Endothelial cell of umbilical vein (primary cell): ENCODE data around the gene COL5A1. TPM values are rescaled to one million over a fixed set of nuclear protein-coding genes. Genes with fewer than 3 reads are reported as not detected.
"Not testable (repeated sequence)": the region's sequence is repeated elsewhere in the genome, so short reads cannot be mapped to it uniquely, and the experiment has no call there.

Source experiments
- BruUV-seq: library from RNA; stranded (reverse); fragments of 400-500 nt; replicated peaks from 2 replicates; lab custom pipeline; 2021; lab: Mats Ljungman, UMichigan
- CTCF ChIA-PET: fragments of 300-600, 350-600 bp; sonication (Branson Sonifier 250); formaldehyde crosslinking; loops from one replicate; lab custom pipeline; 2021; ENCODE audit warnings: antibody characterized with exemption, inconsistent platforms; lab: Charles Lee
- POLR2A ChIA-PET: fragments of 300-600, 350-600 bp; sonication (Branson Sonifier 250); formaldehyde crosslinking; loops from one replicate; lab custom pipeline; 2021; ENCODE audit warnings: antibody characterized with exemption, inconsistent platforms; lab: Charles Lee
- DNase-seq: peaks from one replicate; pipeline ENCODE4 v3.0.0-alpha.2; 2011; ENCODE audit warnings: low read depth, low spot score
- FAIRE-seq: peaks from 2 replicates; lab custom pipeline; 2011; peaks lifted over from hg19 to GRCh38; lab: Jason Lieb, UNC
- H2AFZ ChIP-seq: 2 replicates; pipeline ENCODE4 v1.6.0; 2012; ENCODE audit warnings: low read depth, low read length, control low read depth, inconsistent platforms
- H3K27ac ChIP-seq: 2 replicates; pipeline ENCODE4 v1.5.1; 2011; ENCODE audit warnings: low read depth, mild to moderate bottlenecking, control low read depth, low read length, moderate library complexity; ENCODE audit not compliant: insufficient read depth
- H3K27me3 ChIP-seq, 2 experiments: 2 replicates each; pipeline versions ENCODE4 v1.6.0 to v1.6.1; 2011; ENCODE audit warnings: low read length in 2 of 2, mixed read lengths in 1 of 2; ENCODE audit not compliant: control insufficient read depth in 2 of 2, insufficient read depth in 2 of 2
- H3K36me3 ChIP-seq, 2 experiments: 2 replicates in 1 of 2; 3 replicates in 1 of 2; pipeline ENCODE4 v1.5.1; 2011; ENCODE audit warnings: low read length in 2 of 2, mild to moderate bottlenecking in 1 of 2, moderate library complexity in 1 of 2; ENCODE audit not compliant: control insufficient read depth in 2 of 2, insufficient read depth in 2 of 2; ENCODE audit errors: extremely low read depth in 1 of 2
- H3K4me1 ChIP-seq: 3 replicates; pipeline ENCODE4 v1.5.1; 2011; ENCODE audit warnings: mild to moderate bottlenecking, low read length; ENCODE audit not compliant: control insufficient read depth, insufficient read depth; ENCODE audit errors: extremely low read depth
- H3K4me2 ChIP-seq: 2 replicates; pipeline ENCODE4 v1.6.1; 2011; ENCODE audit warnings: low read length, control low read depth, mixed read lengths; ENCODE audit not compliant: insufficient read depth
- H3K4me3 ChIP-seq, 3 experiments: fragments of 200-600 bp in 1 of 3; sonication (generic), shearing (Covaris generic) in 1 of 3; replicated peaks in 1 of 3; 2 replicates each; pipeline ENCODE4 v1.5.1; 2011 to 2016; ENCODE audit warnings: control low read depth in 3 of 3, low read length in 3 of 3, mild to moderate bottlenecking in 2 of 3, inconsistent platforms in 1 of 3, low read depth in 1 of 3, moderate library complexity in 1 of 3; ENCODE audit not compliant: insufficient read depth in 1 of 3
- H3K79me2 ChIP-seq: 2 replicates; pipeline ENCODE4 v1.6.0; 2012; ENCODE audit warnings: low read length, inconsistent platforms; ENCODE audit not compliant: control insufficient read depth, insufficient read depth
- H3K9ac ChIP-seq: replicated peaks from 2 replicates; pipeline ENCODE3; 2011; ENCODE audit warnings: low read length, control low read depth; ENCODE audit not compliant: insufficient read depth; ENCODE audit errors: extremely low read depth
- H3K9me1 ChIP-seq: replicated peaks from 3 replicates; pipeline ENCODE4 v1.6.0; 2011; ENCODE audit warnings: mild to moderate bottlenecking, low read length; ENCODE audit not compliant: control insufficient read depth, insufficient read depth; ENCODE audit errors: extremely low read depth
- H3K9me3 ChIP-seq: replicated peaks from 2 replicates; pipeline ENCODE4 v1.5.1; 2012; ENCODE audit warnings: low read length, inconsistent platforms; ENCODE audit not compliant: control insufficient read depth, insufficient read depth
- H4K20me1 ChIP-seq: replicated peaks from 2 replicates; pipeline ENCODE3; 2011; ENCODE audit warnings: mild to moderate bottlenecking, low read length; ENCODE audit not compliant: control insufficient read depth, insufficient read depth; ENCODE audit errors: extremely low read depth
- EZH2 ChIP-seq: IDR thresholded peaks from 2 replicates; pipeline ENCODE4 v1.6.1; 2012; ENCODE audit warnings: borderline replicate concordance, low read depth, mild to moderate bottlenecking, moderate library complexity, low read length, inconsistent platforms; ENCODE audit not compliant: severe bottlenecking
- FOS ChIP-seq: IDR thresholded peaks from 2 replicates; pipeline ENCODE4 v1.6.1; 2011; ENCODE audit warnings: mild to moderate bottlenecking, low read length, moderate library complexity, borderline replicate concordance; ENCODE audit not compliant: insufficient read depth
- GATA2 ChIP-seq: IDR thresholded peaks from 2 replicates; pipeline ENCODE4 v1.7.0; 2011; ENCODE audit warnings: low read depth, mild to moderate bottlenecking, moderate library complexity, mixed read lengths, low read length; ENCODE audit not compliant: insufficient read length, insufficient read depth
- JUN ChIP-seq: IDR thresholded peaks from 2 replicates; pipeline ENCODE4 v1.6.1; 2011; ENCODE audit warnings: borderline replicate concordance, low read depth; ENCODE audit not compliant: insufficient read length, insufficient read depth
- MYC ChIP-seq: IDR thresholded peaks from one replicate; pipeline ENCODE4 v1.6.1; 2011; ENCODE audit warnings: mild to moderate bottlenecking, low read depth, low read length
- POLR2A ChIP-seq: IDR thresholded peaks from 2 replicates; pipeline ENCODE4 v1.6.1; 2012; ENCODE audit warnings: low read depth, mild to moderate bottlenecking, control low read depth, low read length
- POLR2AphosphoS5 ChIP-seq: IDR thresholded peaks from 2 replicates; pipeline ENCODE4 v1.6.1; 2012; ENCODE audit warnings: low read depth, mild to moderate bottlenecking, control low read depth, low read length, moderate library complexity; ENCODE audit not compliant: insufficient read depth
- dilution Hi-C: fragments of 300-500 bp; cut with MboI; formaldehyde crosslinking; loops from one replicate; pipeline ENCODE4 v1.15.0; 2019; ENCODE audit warnings: low sequenced_read_pairs; ENCODE audit not compliant: extremely low pct_ligation_motif_present
- intact Hi-C: fragments of 100-400 bp; cut with micrococcal nuclease; formaldehyde crosslinking; loops from one replicate; pipeline ENCODE4 v1.10.0; 2022
- polyA plus RNA-seq, 4 experiments: library from polyadenylated mRNA; depleted of rRNA in 3 of 4; stranded (reverse) in 3 of 4; unstranded in 1 of 4; fragments of >200 nt; gene quantifications; 2 replicates each; pipeline versions ENCODE4 v1.2.1 to v1.2.3, GENCODE V29; 2011 to 2012; ENCODE audit warnings: missing spikeins in 1 of 4
- total RNA-seq: library from RNA; stranded (reverse); gene quantifications from 2 replicates; pipeline ENCODE4 v1.2.3, GENCODE V29; 2021
- TF ChIP-seq, protein P1 (sequence below), 2 donors: IDR thresholded peaks; 1 replicate in 1 of 2; 2 replicates in 1 of 2; pipeline ENCODE4 v1.5.1; 2011; ENCODE audit warnings: low read length in 2 of 2, mild to moderate bottlenecking in 2 of 2, moderate library complexity in 2 of 2, control low read depth in 1 of 2, inconsistent platforms in 1 of 2, low read depth in 1 of 2; ENCODE audit not compliant: insufficient read depth in 1 of 2; ENCODE audit errors: extremely low read depth in 1 of 2
- TF ChIP-seq, protein P2 (sequence below): IDR thresholded peaks from 2 replicates; pipeline ENCODE4 v1.6.1; 2011; ENCODE audit not compliant: insufficient read depth, insufficient read length

COL5A1 gene
- total and polyA plus RNA-seq, 2 donors (not counting 3 experiments of a cell fraction or from before 2014, with no cell fraction given), result 97.4 to 175 TPM

- Histone ChIP-seq H3K27me3 (no peaks in the 10 kb centered on the region), H4K20me1 (no peaks in the 10 kb centered on the region), H2AFZ (no peak overlapping the region), H3K9me1 (no peaks in the 10 kb centered on the region), H3K9me3 (no peaks in the 10 kb centered on the region), H3K4me3 (no peak overlapping the region), H3K4me2 (no peak overlapping the region), H3K9ac (no peak overlapping the region), H3K79me2 (no peaks in the 10 kb centered on the region), H3K36me3 (no peaks in the 10 kb centered on the region), H3K4me1 (no peaks in the 10 kb centered on the region), H3K27ac (no peak overlapping the region)
- CTCF ChIA-PET, result no interaction called here
- FAIRE-seq, result no peak
- TF ChIP-seq GATA2 (no peak), EZH2 (no peak), MYC (no peak), FOS (no peak), POLR2A (no peak), POLR2AphosphoS5 (no peak), JUN (no peak)
- TF ChIP-seq, protein P1, sequence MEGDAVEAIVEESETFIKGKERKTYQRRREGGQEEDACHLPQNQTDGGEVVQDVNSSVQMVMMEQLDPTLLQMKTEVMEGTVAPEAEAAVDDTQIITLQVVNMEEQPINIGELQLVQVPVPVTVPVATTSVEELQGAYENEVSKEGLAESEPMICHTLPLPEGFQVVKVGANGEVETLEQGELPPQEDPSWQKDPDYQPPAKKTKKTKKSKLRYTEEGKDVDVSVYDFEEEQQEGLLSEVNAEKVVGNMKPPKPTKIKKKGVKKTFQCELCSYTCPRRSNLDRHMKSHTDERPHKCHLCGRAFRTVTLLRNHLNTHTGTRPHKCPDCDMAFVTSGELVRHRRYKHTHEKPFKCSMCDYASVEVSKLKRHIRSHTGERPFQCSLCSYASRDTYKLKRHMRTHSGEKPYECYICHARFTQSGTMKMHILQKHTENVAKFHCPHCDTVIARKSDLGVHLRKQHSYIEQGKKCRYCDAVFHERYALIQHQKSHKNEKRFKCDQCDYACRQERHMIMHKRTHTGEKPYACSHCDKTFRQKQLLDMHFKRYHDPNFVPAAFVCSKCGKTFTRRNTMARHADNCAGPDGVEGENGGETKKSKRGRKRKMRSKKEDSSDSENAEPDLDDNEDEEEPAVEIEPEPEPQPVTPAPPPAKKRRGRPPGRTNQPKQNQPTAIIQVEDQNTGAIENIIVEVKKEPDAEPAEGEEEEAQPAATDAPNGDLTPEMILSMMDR (IDR thresholded peaks at IDR 0.05; ENCODE audit: extremely low read depth in 1 of 2, insufficient read depth in 1 of 2, low read depth in 1 of 2, low read length in 2 of 2), result no peak
- TF ChIP-seq, protein P2, sequence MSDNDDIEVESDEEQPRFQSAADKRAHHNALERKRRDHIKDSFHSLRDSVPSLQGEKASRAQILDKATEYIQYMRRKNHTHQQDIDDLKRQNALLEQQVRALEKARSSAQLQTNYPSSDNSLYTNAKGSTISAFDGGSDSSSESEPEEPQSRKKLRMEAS, result no peak
- intact Hi-C loops (no loop called here), dilution Hi-C loops (no loop called here)
- POLR2A ChIA-PET, result no interaction called here
- BruUV-seq, result no TSS peak
- DNase-seq, result no peak
These were observed 214.3 kb downstream of the COL5A1 start for GRCh38 chr9:134855900-134856377.

GRCh38 chr9:134857451-134857850 is 215.8 kb downstream of the COL5A1 start:
- CTCF ChIA-PET, H3K9me1 ChIP-seq, dilution Hi-C loops, H3K9ac ChIP-seq, POLR2A ChIA-PET, BruUV-seq, H3K79me2 ChIP-seq, H3K36me3 ChIP-seq, H2AFZ ChIP-seq, intact Hi-C loops, H3K27ac ChIP-seq, H3K4me3 ChIP-seq, H3K9me3 ChIP-seq, DNase-seq, H3K27me3 ChIP-seq, H4K20me1 ChIP-seq, H3K4me2 ChIP-seq, H3K4me1 ChIP-seq, FAIRE-seq: not testable (repeated sequence)
